Fibroblast of pulmonary artery (primary cell): Measurements from ENCODE around the gene ADAR.

ENCODE experiments used
- DNase-seq: peaks from one replicate; pipeline ENCODE4 v3.0.0-alpha.2; 2010; ENCODE audit warnings: low read depth
- H3K4me3 ChIP-seq: replicated peaks from 2 replicates; pipeline ENCODE4 v1.5.1; 2011; ENCODE audit warnings: low read depth, mild to moderate bottlenecking, control low read depth, low read length, moderate library complexity
- TF ChIP-seq, protein P1 (sequence below): IDR thresholded peaks from 2 replicates; pipeline ENCODE4 v1.5.1; 2011; ENCODE audit warnings: mild to moderate bottlenecking, control low read depth, low read length, inconsistent platforms; ENCODE audit errors: missing control alignments

ADAR gene

DNA sequence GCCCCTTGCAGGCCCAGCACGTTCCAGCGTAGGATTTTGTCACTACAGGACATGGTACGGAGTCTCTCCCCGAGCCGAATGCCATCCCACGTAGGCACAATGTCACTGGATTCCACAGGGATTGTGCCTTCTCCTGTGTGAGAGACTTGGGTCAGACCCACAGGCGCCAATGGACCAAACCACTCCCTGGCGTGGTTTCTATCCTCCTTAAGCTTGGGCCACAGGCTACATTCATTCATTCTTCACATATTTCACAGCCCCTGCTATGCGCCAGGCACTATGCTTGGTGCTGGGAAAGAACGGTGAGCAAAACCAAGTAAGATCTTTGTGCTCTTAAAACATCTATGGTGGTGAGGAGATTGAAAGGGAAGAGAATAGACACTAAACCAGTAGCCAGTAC lies 21.8 kb downstream of the ADAR start:
- TF ChIP-seq, protein P1, sequence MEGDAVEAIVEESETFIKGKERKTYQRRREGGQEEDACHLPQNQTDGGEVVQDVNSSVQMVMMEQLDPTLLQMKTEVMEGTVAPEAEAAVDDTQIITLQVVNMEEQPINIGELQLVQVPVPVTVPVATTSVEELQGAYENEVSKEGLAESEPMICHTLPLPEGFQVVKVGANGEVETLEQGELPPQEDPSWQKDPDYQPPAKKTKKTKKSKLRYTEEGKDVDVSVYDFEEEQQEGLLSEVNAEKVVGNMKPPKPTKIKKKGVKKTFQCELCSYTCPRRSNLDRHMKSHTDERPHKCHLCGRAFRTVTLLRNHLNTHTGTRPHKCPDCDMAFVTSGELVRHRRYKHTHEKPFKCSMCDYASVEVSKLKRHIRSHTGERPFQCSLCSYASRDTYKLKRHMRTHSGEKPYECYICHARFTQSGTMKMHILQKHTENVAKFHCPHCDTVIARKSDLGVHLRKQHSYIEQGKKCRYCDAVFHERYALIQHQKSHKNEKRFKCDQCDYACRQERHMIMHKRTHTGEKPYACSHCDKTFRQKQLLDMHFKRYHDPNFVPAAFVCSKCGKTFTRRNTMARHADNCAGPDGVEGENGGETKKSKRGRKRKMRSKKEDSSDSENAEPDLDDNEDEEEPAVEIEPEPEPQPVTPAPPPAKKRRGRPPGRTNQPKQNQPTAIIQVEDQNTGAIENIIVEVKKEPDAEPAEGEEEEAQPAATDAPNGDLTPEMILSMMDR, result no peak
- no peak for DNase-seq
- H3K4me3 ChIP-seq, result no peak overlapping the region

DNA sequence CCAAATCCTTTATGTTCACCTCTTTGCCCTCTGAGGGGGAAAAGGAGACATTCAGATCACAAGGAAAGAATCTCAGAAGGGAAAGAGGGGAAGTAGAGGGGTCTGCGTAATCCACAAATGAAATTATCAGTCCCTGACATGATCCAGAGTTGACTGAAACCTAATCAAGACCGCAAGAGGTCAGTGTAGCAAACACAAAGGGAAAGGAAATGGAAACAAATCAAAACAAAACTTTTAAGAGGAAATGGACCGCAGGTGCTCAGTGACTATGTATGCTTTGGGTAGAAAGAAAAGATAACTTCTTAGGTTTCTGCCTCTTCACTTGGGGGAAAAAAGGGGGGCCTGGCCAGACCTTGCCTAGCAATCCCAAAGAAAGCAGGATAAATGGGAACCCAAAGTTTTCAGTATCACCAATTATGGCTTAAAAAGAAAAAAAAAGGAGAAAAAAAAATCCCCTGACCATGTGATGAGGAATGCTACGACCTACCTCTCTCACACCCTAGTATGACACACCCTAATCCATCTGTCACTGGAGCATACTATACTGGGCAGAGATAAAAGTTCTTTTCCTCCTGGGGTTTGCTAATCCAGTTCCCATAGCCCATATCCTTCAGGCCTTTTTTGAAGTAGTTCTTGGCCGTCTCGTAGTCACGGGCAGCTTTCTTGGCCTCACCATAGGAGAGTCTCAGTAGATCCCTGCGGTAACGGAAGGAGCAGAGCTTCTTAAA lies 23.6 kb downstream of the ADAR start:
- TF ChIP-seq, protein P1, result peak; percentile 13
- DNase-seq, result peak; percentile 17
- no peak overlapping the region for H3K4me3 ChIP-seq

DNA sequence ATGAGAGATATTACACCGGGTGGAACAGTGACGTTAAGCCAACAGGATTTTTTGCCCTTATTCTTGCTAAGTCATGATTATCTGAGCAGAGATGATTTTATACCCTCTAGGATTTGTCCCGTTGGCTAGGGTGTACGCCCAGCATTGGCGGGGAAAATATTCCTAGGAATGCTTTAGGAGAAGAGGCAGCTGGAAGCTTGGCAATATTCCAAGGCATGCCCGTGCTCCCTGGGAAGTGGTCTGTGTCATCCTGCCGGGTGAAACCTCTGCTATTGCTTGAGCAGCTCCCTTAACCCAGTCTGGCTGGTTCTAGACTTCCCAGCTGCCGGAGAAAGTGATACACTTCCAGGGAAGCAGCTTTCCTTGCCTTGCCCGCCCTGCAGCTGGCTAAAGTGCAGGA lies 24.2 kb downstream of the ADAR start:
- TF ChIP-seq, protein P1, result no peak
- peak; percentile 73 for DNase-seq
- no peak overlapping the region for H3K4me3 ChIP-seq

DNA sequence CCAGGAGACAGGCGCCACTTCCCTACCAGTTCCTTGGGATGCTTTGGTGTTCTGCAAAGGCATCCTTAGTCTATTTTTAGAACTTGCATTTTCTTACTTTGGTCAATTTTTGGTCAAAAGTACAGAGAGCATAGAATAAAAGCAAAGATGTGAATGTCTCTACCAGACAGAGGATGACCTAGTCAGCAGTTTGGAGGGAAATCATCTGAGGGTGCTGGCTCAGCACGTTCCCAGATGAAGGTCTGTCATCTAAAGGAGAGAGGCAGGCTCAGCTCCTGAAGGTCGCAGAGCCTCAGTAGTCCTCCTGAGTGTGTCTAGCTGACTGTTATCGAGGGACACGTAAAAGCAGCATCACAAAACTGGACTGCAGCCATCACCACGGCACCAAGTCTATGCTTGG lies 25.1 kb downstream of the ADAR start:
- TF ChIP-seq, protein P1, result no peak
- H3K4me3 ChIP-seq, result no peak overlapping the region
- no peak for DNase-seq

DNA sequence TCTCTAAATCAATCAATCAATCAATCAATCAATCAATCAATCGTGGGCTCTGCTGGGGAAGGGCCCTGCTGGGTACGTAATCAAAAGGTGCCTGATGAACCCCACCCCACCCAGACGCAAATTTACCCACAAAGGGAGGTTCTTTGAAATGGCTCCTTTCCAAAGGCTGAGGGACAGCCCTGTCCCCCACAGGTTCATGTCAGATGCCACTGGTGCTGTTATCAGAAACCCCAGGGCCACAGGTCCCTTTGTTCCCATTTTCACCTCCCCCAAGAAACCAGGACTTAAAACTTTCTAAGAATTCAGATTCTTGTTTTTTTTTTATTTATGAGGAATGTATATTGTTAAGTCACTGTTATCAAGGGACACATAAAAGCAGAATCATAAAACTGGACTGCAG lies 26.2 kb downstream of the ADAR start:
- TF ChIP-seq, protein P1, result no peak
- no peak overlapping the region for H3K4me3 ChIP-seq
- no peak for DNase-seq

DNA sequence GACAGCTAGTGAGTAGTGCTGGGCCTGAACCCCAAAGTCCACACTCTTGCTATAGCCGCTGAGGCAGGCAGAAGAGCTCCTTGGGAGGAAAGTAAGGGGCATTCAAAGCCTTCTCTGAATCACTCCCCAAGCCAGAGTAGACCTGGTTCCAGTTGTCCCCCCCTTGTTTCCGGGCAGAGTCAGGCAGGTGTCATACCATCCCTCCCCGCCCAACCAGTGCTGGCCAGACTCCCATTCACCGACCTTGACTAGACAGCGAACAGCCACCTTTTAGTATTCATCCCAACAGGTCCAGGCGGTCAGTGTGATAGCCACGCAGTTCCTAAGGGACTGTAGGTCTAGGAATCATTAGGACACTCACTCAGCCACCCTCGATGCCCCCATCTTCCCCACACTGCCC lies 28.6 kb downstream of the ADAR start:
- TF ChIP-seq, protein P1, result no peak
- DNase-seq, result no peak
- H3K4me3 ChIP-seq, result no peak overlapping the region

DNA sequence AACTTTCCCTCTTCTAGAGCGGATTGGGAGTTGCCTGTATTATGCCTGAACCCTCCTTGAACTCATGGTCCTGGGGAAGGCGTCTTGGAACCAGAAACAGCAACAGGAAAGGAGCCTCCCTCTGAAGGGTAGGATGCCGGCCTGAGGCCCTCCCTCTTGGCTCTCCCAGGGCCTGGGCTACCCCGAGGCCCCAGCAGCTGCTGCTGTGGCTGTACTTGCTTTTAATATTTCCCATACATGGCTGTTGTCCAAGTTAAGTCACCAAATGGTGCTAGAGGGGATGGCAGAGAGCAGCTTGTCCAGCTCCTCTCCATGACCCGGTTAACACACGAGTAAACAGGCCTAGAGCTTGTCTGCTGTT lies 29.9 kb downstream of the ADAR start:
- H3K4me3 ChIP-seq, result no peak overlapping the region
- DNase-seq, result peak; percentile 17
- TF ChIP-seq, protein P1, result no peak
